Activated B cell treated with CpG ODN at 0.5 μM for 24 hours (primary cell): ENCODE data around the gene NSD1. TPM values are rescaled to one million over a fixed set of nuclear protein-coding genes. Genes with fewer than 3 reads are reported as not detected.

ENCODE experiments used
- ATAC-seq: fragments of 200-7000 bp; cut with Tn5 transposase; one replicate; pipeline ENCODE4 v1.10.0; 2021; ENCODE audit warnings: low read depth, mild to moderate bottlenecking, moderate library complexity
- CTCF ChIA-PET: fragments of 350-600 bp; sonication (Branson Sonifier 250); formaldehyde crosslinking; loops from one replicate; lab custom pipeline; 2021; ENCODE audit warnings: antibody characterized with exemption; lab: Charles Lee
- POLR2A ChIA-PET: fragments of 350-600 bp; sonication (Branson Sonifier 250); formaldehyde crosslinking; loops from one replicate; lab custom pipeline; 2021; ENCODE audit warnings: antibody characterized with exemption; lab: Charles Lee
- DNase-seq: peaks from one replicate; pipeline ENCODE4 v3.0.0; 2022
- H3K27ac Mint-ChIP-seq: one replicate; pipeline ENCODE4 v1.8.0; 2020; ENCODE audit warnings: mixed read lengths
- H3K27me3 Mint-ChIP-seq: one replicate; pipeline ENCODE4 v1.8.0; 2021; ENCODE audit warnings: mixed read lengths
- H3K36me3 Mint-ChIP-seq: one replicate; pipeline ENCODE4 v1.8.0; 2021; ENCODE audit warnings: low read depth, mixed read lengths
- H3K4me1 Mint-ChIP-seq: one replicate; pipeline ENCODE4 v1.8.0; 2021; ENCODE audit warnings: mixed read lengths
- H3K4me3 Mint-ChIP-seq: one replicate; pipeline ENCODE4 v1.8.0; 2020; ENCODE audit warnings: mild to moderate bottlenecking, mixed read lengths
- H3K9me3 Mint-ChIP-seq: one replicate; pipeline ENCODE4 v1.8.0; 2020; ENCODE audit warnings: mixed read lengths
- CTCF ChIP-seq: fragments of 200-600 bp; IDR thresholded peaks from one replicate; pipeline ENCODE4 v1.8.0; 2022; ENCODE audit warnings: antibody characterized with exemption, mild to moderate bottlenecking
- intact Hi-C: fragments of 100-400 bp; cut with micrococcal nuclease; formaldehyde crosslinking; loops from one replicate; pipeline ENCODE4 v1.15.1; 2024
- total RNA-seq: library from RNA; stranded (reverse); gene quantifications from 2 replicates; pipeline ENCODE4 v1.2.3, GENCODE V29; 2022

Gene NSD1
- total RNA-seq, 1 donor from 2014 or later: 108 TPM

GRCh38 chr5:177312649-177313181 lies 179.1 kb downstream of the NSD1 start:
- Mint-ChIP-seq H3K36me3 (no peaks in the 10 kb centered on the region), H3K4me1 (peaks cover 36% of the 10 kb centered on the region), H3K9me3 (no peaks in the 10 kb centered on the region), H3K4me3 (peak overlapping the region; percentile 77), H3K27ac (no peak overlapping the region), H3K27me3 (no peaks in the 10 kb centered on the region)
- ATAC-seq (no peak), DNase-seq (no peak)
- intact Hi-C loops: loop anchor here (1.0 to 5.0 kb wide), 5 partner anchors 9 to 840 kb away; partner anchors contain the start of genes GRK6, LMAN2, NHP2 and PRELID1
- POLR2A ChIA-PET: interaction anchor here (0.5 to 1.6 kb wide), 6 partner anchors 11 to 750 kb away, joined by 3 to 12 read pairs (median 4); partner anchors contain the start of gene LMAN2
- TF ChIP-seq CTCF: no peak
- CTCF ChIA-PET: no interaction called here

- ChIA-PET POLR2A (interaction anchor here (1.6 kb wide), 1 partner anchor 17 kb away, joined by 3 read pairs; no protein-coding TSS in a partner anchor), CTCF (no interaction called here)
- DNase-seq: no peak
- Mint-ChIP-seq H3K36me3 (no peaks in the 10 kb centered on the region), H3K27ac (no peak overlapping the region), H3K9me3 (no peaks in the 10 kb centered on the region), H3K4me3 (no peak overlapping the region), H3K4me1 (peaks cover 43% of the 10 kb centered on the region), H3K27me3 (no peaks in the 10 kb centered on the region)
- no peak for ATAC-seq
- TF ChIP-seq CTCF: no peak
- intact Hi-C loops: loop anchor here (2.0 to 5.0 kb wide), 2 partner anchors 43 to 839 kb away; partner anchors contain the start of genes NHP2 and RGS14
Observed at GRCh38 chr5:177313561-177314259, 180.1 kb downstream of the NSD1 start.

- no peaks in the 10 kb centered on the region for H3K27me3 Mint-ChIP-seq
- ATAC-seq (no peak), DNase-seq (no peak)
- TF ChIP-seq CTCF: no peak
- no peaks in the 10 kb centered on the region for H3K36me3 Mint-ChIP-seq
- H3K4me3 Mint-ChIP-seq: no peak overlapping the region
- POLR2A ChIA-PET: no interaction called here
- CTCF ChIA-PET: interaction anchor here (0.6 kb wide), 1 partner anchor 9 kb away, joined by 3 read pairs; no protein-coding TSS in a partner anchor
- H3K9me3 Mint-ChIP-seq: no peaks in the 10 kb centered on the region
- no peak overlapping the region for H3K27ac Mint-ChIP-seq
- peaks cover 34% of the 10 kb centered on the region for H3K4me1 Mint-ChIP-seq
- intact Hi-C loops: loop anchor here (5.0 kb wide), 1 partner anchor 838 kb away; the partner anchor contains the start of gene NHP2
Observed at GRCh38 chr5:177314376-177315342, 181.1 kb downstream of the NSD1 start.

- no peaks in the 10 kb centered on the region for H3K9me3 Mint-ChIP-seq
- H3K27me3 Mint-ChIP-seq: no peaks in the 10 kb centered on the region
- ATAC-seq (no peak), DNase-seq (no peak)
- H3K4me3 Mint-ChIP-seq: no peak overlapping the region
- no peak for TF ChIP-seq CTCF
- POLR2A ChIA-PET: no interaction called here
- peaks cover 26% of the 10 kb centered on the region for H3K4me1 Mint-ChIP-seq
- intact Hi-C loops: no loop called here
- no peak overlapping the region for H3K27ac Mint-ChIP-seq
- H3K36me3 Mint-ChIP-seq: no peaks in the 10 kb centered on the region
- CTCF ChIA-PET: interaction anchor here (0.6 to 1.6 kb wide), 4 partner anchors 8 to 139 kb away, joined by 3 to 4 read pairs (median 3); no protein-coding TSS in a partner anchor
Observed at GRCh38 chr5:177315411-177315810, 181.8 kb downstream of the NSD1 start.
